GM18951 (cell line): ENCODE data around the gene DENND1A.
"Not testable (repeated sequence)": the region's sequence is repeated elsewhere in the genome, so short reads cannot be mapped to it uniquely, and the experiment has no call there.

Experiments used
- POLR2A ChIP-seq: IDR thresholded peaks from 4 replicates; pipeline ENCODE4 v1.6.1; 2011; ENCODE audit warnings: mild to moderate bottlenecking; ENCODE audit not compliant: insufficient read length, insufficient read depth; ENCODE audit errors: extremely low read depth
- in situ Hi-C: fragments of 300-500 bp; cut with MboI; formaldehyde crosslinking; loops from one replicate; pipeline ENCODE4 v1.12.0; 2022; ENCODE audit warnings: low sequenced_read_pairs, mixed read lengths, inconsistent platforms; ENCODE audit not compliant: unreplicated experiment

Gene DENND1A

GRCh38 chr9:123342247-123342646 is 587.7 kb downstream of the DENND1A start:
- in situ Hi-C loops = no loop called here
- TF ChIP-seq POLR2A = no peak

- no peak for TF ChIP-seq POLR2A
- in situ Hi-C loops = no loop called here
Observed at GRCh38 chr9:123341816-123342215, 588.1 kb downstream of the DENND1A start.

GRCh38 chr9:123339666-123340510 is 590.0 kb downstream of the DENND1A start:
- in situ Hi-C loops = no loop called here
- peak; percentile 21 for TF ChIP-seq POLR2A

- in situ Hi-C loops = no loop called here
Observed at GRCh38 chr9:123338710-123339665, 590.9 kb downstream of the DENND1A start.

GRCh38 chr9:123337971-123338370 is 592.0 kb downstream of the DENND1A start:
- no peak for TF ChIP-seq POLR2A
- in situ Hi-C loops = no loop called here

More at GRCh38 chr9:123338710-123339665, 590.9 kb downstream of the DENND1A start:
- peak; percentile 61 for TF ChIP-seq POLR2A

GRCh38 chr9:123336959-123337358 is 593.0 kb downstream of the DENND1A start:
- in situ Hi-C loops = no loop called here
- TF ChIP-seq POLR2A = no peak

GRCh38 chr9:123336449-123336848 is 593.5 kb downstream of the DENND1A start:
- in situ Hi-C loops = no loop called here
- TF ChIP-seq POLR2A = no peak

GRCh38 chr9:123335986-123336329 is 594.0 kb downstream of the DENND1A start:
- TF ChIP-seq POLR2A = no peak
- in situ Hi-C loops = no loop called here

GRCh38 chr9:123335193-123335985 is 594.5 kb downstream of the DENND1A start:
- in situ Hi-C loops = no loop called here
- TF ChIP-seq POLR2A = no peak

- in situ Hi-C loops = no loop called here
- no peak for TF ChIP-seq POLR2A
Observed at GRCh38 chr9:123334639-123335038, 595.3 kb downstream of the DENND1A start.

- in situ Hi-C loops = not testable (repeated sequence)
Observed at GRCh38 chr9:123333058-123333669, 596.8 kb downstream of the DENND1A start.

- TF ChIP-seq POLR2A = no peak
- in situ Hi-C loops = no loop called here
Observed at GRCh38 chr9:123331346-123332060, 598.4 kb downstream of the DENND1A start.
